HepG2 (cell line): Measurements from ENCODE around the gene SYNJ2. TPM values are rescaled to one million over a fixed set of nuclear protein-coding genes. Genes with fewer than 3 reads are reported as not detected.

Source experiments
- ATF2 ChIP-seq: sonication (generic); formaldehyde crosslinking; IDR thresholded peaks from 2 replicates; pipeline ENCODE4 v1.4.0; 2020; ENCODE audit warnings: missing genetic modification reagents
- BCL6 ChIP-seq: IDR thresholded peaks from 2 replicates; pipeline ENCODE4 v1.6.1; 2016; ENCODE audit warnings: missing genetic modification reagents, missing compliant biosample characterization
- FOSL2 ChIP-seq: sonication (generic); formaldehyde crosslinking; IDR thresholded peaks from 2 replicates; pipeline ENCODE4 v1.4.0; 2020; ENCODE audit warnings: missing genetic modification reagents
- FOXA1 ChIP-seq, 2 experiments: fragments of 450-650 bp in 1 of 2; sonication (generic) in 1 of 2; formaldehyde crosslinking in 1 of 2; IDR thresholded peaks; 2 replicates each; pipeline versions ENCODE4 v1.4.0 to v1.6.1; 2016 to 2020; ENCODE audit warnings: missing genetic modification reagents in 1 of 2
- FOXK2 ChIP-seq: fragments of 450-650 bp; IDR thresholded peaks from 2 replicates; pipeline ENCODE4 v1.6.1; 2016
- GRHL1 ChIP-seq: sonication (generic); formaldehyde crosslinking; conservative IDR thresholded peaks from 2 replicates; pipeline ENCODE4 v1.8.0; 2022; ENCODE audit warnings: missing genetic modification reagents
- PHF5A ChIP-seq: IDR thresholded peaks from one replicate; pipeline ENCODE4 v1.6.1; 2018; ENCODE audit warnings: low read depth, missing genetic modification reagents; ENCODE audit not compliant: unreplicated experiment
- REST ChIP-seq, 2 experiments: IDR thresholded peaks; 2 replicates each; pipeline ENCODE4 v1.6.1; 2011 to 2012; ENCODE audit warnings: low read length in 2 of 2, borderline replicate concordance in 1 of 2, low read depth in 1 of 2, mild to moderate bottlenecking in 1 of 2, moderate library complexity in 1 of 2
- SAP130 ChIP-seq: IDR thresholded peaks from 2 replicates; pipeline ENCODE4 v1.6.1; 2016; ENCODE audit warnings: low read depth
- SIX4 ChIP-seq: sonication (generic); formaldehyde crosslinking; IDR thresholded peaks from 2 replicates; pipeline ENCODE4 v1.4.0; 2020; ENCODE audit warnings: missing genetic modification reagents
- SNAI1 ChIP-seq: sonication (generic); formaldehyde crosslinking; IDR thresholded peaks from 2 replicates; pipeline ENCODE4 v1.5.0; 2020; ENCODE audit warnings: mild to moderate bottlenecking, missing genetic modification reagents, borderline replicate concordance
- SNRNP70 ChIP-seq: fragments of 200-400 bp; formaldehyde crosslinking; IDR thresholded peaks from 2 replicates; pipeline ENCODE4 v1.6.1; 2017; ENCODE audit warnings: mild to moderate bottlenecking, low read depth, low read length, moderate library complexity
- ZBTB46 ChIP-seq: sonication (generic); formaldehyde crosslinking; IDR thresholded peaks from 2 replicates; pipeline ENCODE4 v1.4.0; 2020; ENCODE audit warnings: mild to moderate bottlenecking, missing genetic modification reagents, borderline replicate concordance
- ZBTB7B ChIP-seq: sonication (generic); formaldehyde crosslinking; IDR thresholded peaks from 2 replicates; pipeline ENCODE4 v1.4.0; 2020; ENCODE audit warnings: missing genetic modification reagents
- ZNF136 ChIP-seq: sonication (generic); formaldehyde crosslinking; IDR thresholded peaks from 2 replicates; pipeline ENCODE4 v1.8.1; 2022; ENCODE audit warnings: low read depth, mild to moderate bottlenecking, moderate library complexity, missing genetic modification reagents
- ZNF180 ChIP-seq: sonication (generic); formaldehyde crosslinking; IDR thresholded peaks from 2 replicates; pipeline ENCODE4 v1.4.0; 2020; ENCODE audit warnings: low read depth, missing genetic modification reagents, borderline replicate concordance
- ZNF256 ChIP-seq: sonication (generic); formaldehyde crosslinking; conservative IDR thresholded peaks from 2 replicates; pipeline ENCODE4 v1.4.0; 2020; ENCODE audit warnings: missing genetic modification reagents
- ZNF335 ChIP-seq: sonication (generic); formaldehyde crosslinking; IDR thresholded peaks from 2 replicates; pipeline ENCODE4 v1.4.0; 2020; ENCODE audit warnings: missing genetic modification reagents
- ZNF510 ChIP-seq: sonication (generic); formaldehyde crosslinking; IDR thresholded peaks from 2 replicates; pipeline ENCODE4 v1.4.0; 2020; ENCODE audit warnings: low read depth, mild to moderate bottlenecking, missing genetic modification reagents
- ZNF547 ChIP-seq: sonication (generic); formaldehyde crosslinking; IDR thresholded peaks from 2 replicates; pipeline ENCODE4 v1.5.1; 2020; ENCODE audit warnings: mild to moderate bottlenecking, missing genetic modification reagents
- ZNF678 ChIP-seq: sonication (generic); formaldehyde crosslinking; IDR thresholded peaks from 2 replicates; pipeline ENCODE4 v1.4.0; 2020; ENCODE audit warnings: mild to moderate bottlenecking, missing genetic modification reagents
- polyA plus RNA-seq, 8 experiments: library from polyadenylated mRNA; depleted of rRNA in 3 of 8; stranded (reverse) in 7 of 8; unstranded in 1 of 8; fragments of >200 nt; fragmentation: Illumina TruSeq in 4 of 8; extraction: Trizol in 4 of 8; gene quantifications; 2 replicates each; pipeline versions ENCODE4 v1.2.1 to v1.2.3, GENCODE V29; 2011 to 2016; ENCODE audit warnings: low read depth in 4 of 8, missing spikeins in 1 of 8, mixed read lengths in 1 of 8; ENCODE audit not compliant: insufficient read depth in 1 of 8
- total RNA-seq, 5 experiments: library from RNA; depleted of rRNA; stranded (reverse); fragments of >200 nt; fragmentation: Illumina TruSeq; extraction: Trizol; gene quantifications; 2 replicates each; pipeline ENCODE4 v1.2.3, GENCODE V29; 2016; ENCODE audit warnings: low read depth in 1 of 5

SYNJ2 gene
- total and polyA plus RNA-seq, 2 of the 13 experiments (the other 11 are each of a cell fraction or from before 2014, with no cell fraction given): 39.1 to 57.6 TPM

GRCh38 chr6:157982563-157983405 is 1.1 kb downstream of the SYNJ2 start (continued):
- no peak for TF ChIP-seq SNAI1 (CRISPR knock-in tag)
- TF ChIP-seq ZNF136 (CRISPR knock-in tag): no peak; the same call in 1 of the 2 replicates
- peak; percentile 93 for TF ChIP-seq SAP130 (CRISPR knock-in tag)
- peak; percentile 65; the same call in 1 of the 2 replicates for TF ChIP-seq ZNF510 (CRISPR knock-in tag)
- TF ChIP-seq ZBTB46 (CRISPR knock-in tag): no peak
- TF ChIP-seq BCL6 (CRISPR knock-in tag): peak; percentile 58; the same call in 1 of the 2 replicates
- TF ChIP-seq ZNF180: no peak
- TF ChIP-seq FOSL2: peak; percentile 29; the same call in 1 of the 2 replicates
- TF ChIP-seq GRHL1 (CRISPR knock-in tag): no peak
- no peak for TF ChIP-seq FOXK2
- TF ChIP-seq SIX4: no peak
- no peak for TF ChIP-seq ZNF335 (CRISPR knock-in tag)
- TF ChIP-seq ZNF678 (CRISPR knock-in tag): no peak
- TF ChIP-seq ZBTB7B: peak; percentile 84
- TF ChIP-seq ZNF256 (CRISPR knock-in tag): no peak
- no peak for TF ChIP-seq FOXA1 (IDR thresholded peaks at IDR 0.05)
- peak; percentile 62 for TF ChIP-seq FOXA1 (CRISPR knock-in tag; IDR thresholded peaks at IDR 0.05)
- no peak for TF ChIP-seq PHF5A
- TF ChIP-seq REST (IDR thresholded peaks at IDR 0.05; ENCODE audit: borderline replicate concordance in 1 of 2, low read depth in 1 of 2, low read length in 2 of 2): no peak
- 0 out of 2 replicates have a peak, but pooled peaks have one; percentile 57 for TF ChIP-seq ATF2 (CRISPR knock-in tag)
- TF ChIP-seq SNRNP70: no peak
- 0 out of 2 replicates have a peak, but pooled peaks have one; percentile 20 for TF ChIP-seq ZNF547 (CRISPR knock-in tag)
